ENCODE measurements around the gene NPEPL1. TPM values are rescaled to one million over a fixed set of nuclear protein-coding genes. Genes with fewer than 3 reads are reported as not detected.

The NPEPL1 gene
- total and polyA plus RNA-seq, 10 of the 15 experiments (the other 5 are each of a cell fraction or from before 2014, with no cell fraction given), result 0.08 to 21.3 (median 10.2) TPM

GRCh38 chr20:58702859-58703648, 10.5 kb downstream of the NPEPL1 start:
- no peaks in the 10 kb centered on the region for H3K9me3 ChIP-seq (replicated peaks; ENCODE audit: control insufficient read depth, insufficient read depth, low read length)
- H3K4me1 ChIP-seq (ENCODE audit: control insufficient read depth, insufficient read depth, low read length), result no peaks in the 10 kb centered on the region
- H3K4me2 ChIP-seq (ENCODE audit: control insufficient read depth, insufficient read depth), result no peak overlapping the region
- RAD21 ChIA-PET (ENCODE audit: unreplicated experiment), result no interaction called here
- no peak overlapping the region for H2AFZ ChIP-seq (ENCODE audit: control insufficient read depth, low read depth, low read length)
- H3K79me2 ChIP-seq (ENCODE audit: control insufficient read depth, insufficient read depth, low read length), result no peaks in the 10 kb centered on the region
- intact Hi-C loops (cut with micrococcal nuclease; ENCODE audit: unreplicated experiment), result no loop called here
- TF ChIP-seq NFYB (IDR thresholded peaks at IDR 0.05; ENCODE audit: insufficient read depth, low read depth, low read length) (no peak), CTCF (IDR thresholded peaks at IDR 0.05 in 2 of 3, conservative IDR thresholded peaks at IDR 0.05 in 1 of 3; ENCODE audit: control insufficient read depth in 2 of 3, extremely low read depth in 1 of 3, insufficient read depth in 1 of 3, low read depth in 3 of 3, low read length in 3 of 3) (peak in 2 of 3 experiments; percentile 30 to 31; a peak in 2 of 6 replicates)
- no peaks in the 10 kb centered on the region for H4K20me1 ChIP-seq (ENCODE audit: control insufficient read depth, insufficient read depth)
- SMC1A ChIA-PET (ENCODE audit: uncharacterized antibody, unreplicated experiment), result interaction anchor here (0.8 kb wide), 1 partner anchor 222 kb away, joined by 3 read pairs; no protein-coding TSS in a partner anchor
- H3K9ac ChIP-seq (ENCODE audit: control insufficient read depth, insufficient read depth, low read length), result no peak overlapping the region
- no peak overlapping the region for H3K27ac ChIP-seq (ENCODE audit: control insufficient read depth, insufficient read depth)
- 92% methylated on average over 28 of the region's 28 CpGs for WGBS (ENCODE audit: insufficient coverage, insufficient replicate concordance, low lambda C conversion rate, missing lambda C conversion rate)
- POLR2A ChIA-PET, result no interaction called here
- FAIRE-seq (no peak), ATAC-seq (no peak), DNase-seq (ENCODE audit: low read depth, low spot score) (no peak)
- H3K4me3 ChIP-seq, result no peak overlapping the region
- in situ Hi-C loops (cut with MboI), result no loop called here
- BruUV-seq (replicated peaks), result no TSS peak
- H3K27me3 ChIP-seq (replicated peaks in 1 of 2; ENCODE audit: control insufficient read depth in 2 of 2, insufficient read depth in 2 of 2, low read length in 1 of 2), result no peaks in the 10 kb centered on the region
- CTCF ChIA-PET, result interaction anchor here (0.9 kb wide), 1 partner anchor 10 kb away, joined by 5 read pairs; no protein-coding TSS in a partner anchor
- peaks cover 0 to 3% of the 10 kb centered on the region in 2 experiments; a peak in 3 of 4 replicates for H3K36me3 ChIP-seq (ENCODE audit: control insufficient read depth in 2 of 2, insufficient read depth in 2 of 2, low read length in 1 of 2)

Data from GM12878 (cell line).